ENCODE results near the gene CABLES2. TPM values are rescaled to one million over a fixed set of nuclear protein-coding genes. Genes with fewer than 3 reads are reported as not detected.
A peak's percentile ranks its signal among the peaks of the same experiment; 100 is the strongest.

Gene CABLES2
- total RNA-seq, 1 experiment from 2014 or later, result 8.9 TPM

GRCh38 chr20:62349556-62350097, 57.5 kb downstream of the CABLES2 start:
- no peak for ATAC-seq
- ChIA-PET RAD21 (ENCODE audit: low non-redundant PET in 1 of 2, low total read pairs in 2 of 2, uncharacterized antibody in 2 of 2, unreplicated experiment in 2 of 2) (interaction anchor here (0.6 to 1.3 kb wide), 6 partner anchors 10 to 47 kb away, joined by 3 to 5 read pairs (median 4); partner anchors contain the start of gene RPS21 (in 1 of the 2)), CTCF (interaction anchor here (0.9 to 1.7 kb wide), 4 partner anchors 33 to 61 kb away, joined by 3 to 13 read pairs (median 3); no protein-coding TSS in a partner anchor), POLR2A (interaction anchor here (0.7 to 2.0 kb wide), 3 partner anchors 14 to 19 kb away, joined by 4 to 12 read pairs (median 6); partner anchors contain the start of gene LAMA5)
- intact Hi-C loops (cut with micrococcal nuclease), result loop anchor here (1.0 kb wide), 1 partner anchor 10 kb away; no protein-coding TSS in a partner anchor
- H2AFZ ChIP-seq (ENCODE audit: low read depth, low read length, poor library complexity, severe bottlenecking), result no peak overlapping the region
- no peaks in the 10 kb centered on the region for H4K20me1 ChIP-seq (ENCODE audit: insufficient read depth)
- H3K79me2 ChIP-seq (ENCODE audit: insufficient read depth, low read length), result peaks cover 26% of the 10 kb centered on the region
- H3K36me3 ChIP-seq (ENCODE audit: control insufficient read depth in 1 of 2, insufficient read depth in 2 of 2, low read length in 2 of 2), result peaks cover 5 to 37% of the 10 kb centered on the region in 2 experiments; a peak in 2 of 4 replicates
- no peaks in the 10 kb centered on the region for H3K9me3 ChIP-seq (ENCODE audit: control insufficient read depth in 1 of 2, insufficient read depth in 1 of 2, low read depth in 1 of 2, low read length in 2 of 2)
- no TSS peak for BruUV-seq (replicated peaks)
- peak overlapping the region; percentile 74 for H3K9ac ChIP-seq (ENCODE audit: low read length)
- peak overlapping the region; percentile 89 for H3K4me2 ChIP-seq (ENCODE audit: low read length)
- peaks cover 22 to 43% of the 10 kb centered on the region in 2 experiments for H3K4me1 ChIP-seq (ENCODE audit: control insufficient read depth in 1 of 2, insufficient read depth in 2 of 2, low read length in 2 of 2)
- H3K27ac ChIP-seq (ENCODE audit: low read depth, low read length), result peak overlapping the region; percentile 99
- peak overlapping the region; percentile 19 to 52 for H3K4me3 ChIP-seq (replicated peaks in 1 of 2; ENCODE audit: low read depth in 1 of 2, low read length in 2 of 2)
- no peaks in the 10 kb centered on the region for H3K9me2 ChIP-seq (ENCODE audit: insufficient read depth)
- TF ChIP-seq YY1 (IDR thresholded peaks at IDR 0.05; ENCODE audit: extremely low read depth, insufficient replicate concordance, low read depth, low read length) (no peak), EZH2 (IDR thresholded peaks at IDR 0.05) (no peak), SIN3A (IDR thresholded peaks at IDR 0.05; ENCODE audit: low read depth) (no peak), JUND (IDR thresholded peaks at IDR 0.05) (no peak), POLR2A (IDR thresholded peaks at IDR 0.05; ENCODE audit: borderline replicate concordance, extremely low read depth, insufficient read depth, insufficient read length) (no peak), SP1 (IDR thresholded peaks at IDR 0.05; ENCODE audit: low read depth) (no peak), REST (IDR thresholded peaks at IDR 0.05; ENCODE audit: low read depth) (no peak), ZNF274 (IDR thresholded peaks at IDR 0.05; ENCODE audit: low read depth, low read length) (no peak), ZFX (IDR thresholded peaks at IDR 0.05) (no peak), CEBPB (IDR thresholded peaks at IDR 0.05; ENCODE audit: low read depth) (no peak), EGR1 (IDR thresholded peaks at IDR 0.05; ENCODE audit: low read depth) (no peak), TCF7L2 (IDR thresholded peaks at IDR 0.05; ENCODE audit: borderline replicate concordance, extremely low read depth, insufficient read depth, insufficient read length) (no peak), ELF1 (IDR thresholded peaks at IDR 0.05; ENCODE audit: borderline replicate concordance, low read depth) (no peak)
- TF ChIP-seq, protein P1, sequence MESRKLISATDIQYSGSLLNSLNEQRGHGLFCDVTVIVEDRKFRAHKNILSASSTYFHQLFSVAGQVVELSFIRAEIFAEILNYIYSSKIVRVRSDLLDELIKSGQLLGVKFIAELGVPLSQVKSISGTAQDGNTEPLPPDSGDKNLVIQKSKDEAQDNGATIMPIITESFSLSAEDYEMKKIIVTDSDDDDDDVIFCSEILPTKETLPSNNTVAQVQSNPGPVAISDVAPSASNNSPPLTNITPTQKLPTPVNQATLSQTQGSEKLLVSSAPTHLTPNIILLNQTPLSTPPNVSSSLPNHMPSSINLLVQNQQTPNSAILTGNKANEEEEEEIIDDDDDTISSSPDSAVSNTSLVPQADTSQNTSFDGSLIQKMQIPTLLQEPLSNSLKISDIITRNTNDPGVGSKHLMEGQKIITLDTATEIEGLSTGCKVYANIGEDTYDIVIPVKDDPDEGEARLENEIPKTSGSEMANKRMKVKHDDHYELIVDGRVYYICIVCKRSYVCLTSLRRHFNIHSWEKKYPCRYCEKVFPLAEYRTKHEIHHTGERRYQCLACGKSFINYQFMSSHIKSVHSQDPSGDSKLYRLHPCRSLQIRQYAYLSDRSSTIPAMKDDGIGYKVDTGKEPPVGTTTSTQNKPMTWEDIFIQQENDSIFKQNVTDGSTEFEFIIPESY (IDR thresholded peaks at IDR 0.05; ENCODE audit: extremely low read depth, insufficient replicate concordance, low read length), result no peak
- no peak for DNase-seq (ENCODE audit: low read depth, low spot score)
- no peaks in the 10 kb centered on the region for H3K27me3 ChIP-seq (ENCODE audit: insufficient read depth, low read length)
